GM19455 (cell line): Measurements from ENCODE around the gene PRAF2.

ENCODE experiments used
- ATAC-seq: cut with Tn5 transposase; IDR thresholded peaks from one replicate; pipeline ENCODE4 v1.9.1; 2021; ENCODE audit not compliant: unreplicated experiment

PRAF2 gene

DNA sequence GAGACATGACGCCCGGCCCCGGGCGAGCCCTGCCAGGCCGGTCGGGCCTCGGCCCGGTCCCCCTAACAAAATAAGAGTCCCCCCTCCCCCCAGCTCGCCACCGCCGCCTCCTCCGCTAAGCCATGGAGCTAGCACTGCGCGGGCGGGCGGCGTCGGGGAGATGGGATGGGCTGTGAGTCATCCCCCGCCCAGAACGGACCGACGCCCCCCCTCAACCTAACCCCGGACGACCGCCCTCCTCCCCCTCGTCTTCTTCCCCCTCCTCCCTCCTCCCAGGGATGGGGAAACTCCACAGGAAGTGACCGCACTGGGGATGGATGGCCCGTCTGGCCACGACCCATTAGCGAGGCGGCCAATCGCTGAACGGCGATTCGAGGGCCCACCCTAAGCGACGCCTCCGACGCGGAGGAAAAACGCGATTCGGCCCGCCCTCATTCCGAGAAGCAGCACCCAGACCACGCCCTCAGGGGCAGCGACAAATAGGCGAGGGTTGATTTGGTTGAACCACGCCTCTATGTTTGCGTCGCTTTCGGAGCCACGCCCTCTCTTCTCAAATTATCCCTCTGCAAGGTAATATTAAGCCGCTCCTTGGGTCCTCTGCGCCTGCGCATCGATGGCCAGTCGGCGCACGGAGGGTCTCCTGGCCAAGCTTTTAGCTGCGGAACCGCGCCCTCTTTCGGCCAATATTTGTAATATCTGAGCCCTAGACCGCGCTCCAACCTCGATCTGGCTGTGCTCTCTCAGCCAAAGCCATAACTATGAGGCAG lies 30.4 kb downstream of the PRAF2 start, which contains the start of gene TFE3:
TSS of gene TFE3 (minus strand) at position 138 of the 767 bp plus-strand sequence. CDS start at position 7, 131 bp downstream.
- peak; percentile 91 for ATAC-seq

DNA sequence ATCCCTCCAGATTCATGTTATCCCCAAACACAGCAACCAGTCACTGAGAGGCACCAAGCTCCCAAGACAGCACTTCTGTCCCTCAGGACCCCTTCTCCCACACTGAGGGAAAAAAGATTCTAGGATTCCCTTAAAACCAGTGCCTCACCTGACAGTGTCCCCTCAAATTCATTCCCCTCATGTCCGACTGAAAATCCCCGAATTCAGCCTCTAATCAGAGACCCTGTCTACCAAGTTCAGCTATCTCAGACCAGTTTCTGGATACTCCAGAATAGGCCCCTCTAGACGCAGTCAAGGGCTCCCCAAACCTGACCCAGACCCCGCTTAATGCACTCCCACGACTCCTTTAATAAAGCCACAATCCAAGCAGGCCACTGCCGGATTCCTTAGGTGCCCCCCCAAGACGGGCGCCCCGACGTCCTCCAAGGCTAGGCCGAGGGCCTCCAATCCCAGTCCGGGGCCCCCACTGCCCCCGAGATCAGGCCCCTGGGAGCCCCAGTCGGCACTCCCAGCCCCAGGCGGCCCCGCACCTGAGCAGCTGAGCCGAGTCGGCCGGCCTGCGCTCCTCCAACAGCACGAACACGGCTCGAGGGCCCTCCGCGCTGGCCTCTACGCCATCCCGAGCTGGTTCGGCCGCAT lies 31.1 kb downstream of the PRAF2 start:
- ATAC-seq: no peak

DNA sequence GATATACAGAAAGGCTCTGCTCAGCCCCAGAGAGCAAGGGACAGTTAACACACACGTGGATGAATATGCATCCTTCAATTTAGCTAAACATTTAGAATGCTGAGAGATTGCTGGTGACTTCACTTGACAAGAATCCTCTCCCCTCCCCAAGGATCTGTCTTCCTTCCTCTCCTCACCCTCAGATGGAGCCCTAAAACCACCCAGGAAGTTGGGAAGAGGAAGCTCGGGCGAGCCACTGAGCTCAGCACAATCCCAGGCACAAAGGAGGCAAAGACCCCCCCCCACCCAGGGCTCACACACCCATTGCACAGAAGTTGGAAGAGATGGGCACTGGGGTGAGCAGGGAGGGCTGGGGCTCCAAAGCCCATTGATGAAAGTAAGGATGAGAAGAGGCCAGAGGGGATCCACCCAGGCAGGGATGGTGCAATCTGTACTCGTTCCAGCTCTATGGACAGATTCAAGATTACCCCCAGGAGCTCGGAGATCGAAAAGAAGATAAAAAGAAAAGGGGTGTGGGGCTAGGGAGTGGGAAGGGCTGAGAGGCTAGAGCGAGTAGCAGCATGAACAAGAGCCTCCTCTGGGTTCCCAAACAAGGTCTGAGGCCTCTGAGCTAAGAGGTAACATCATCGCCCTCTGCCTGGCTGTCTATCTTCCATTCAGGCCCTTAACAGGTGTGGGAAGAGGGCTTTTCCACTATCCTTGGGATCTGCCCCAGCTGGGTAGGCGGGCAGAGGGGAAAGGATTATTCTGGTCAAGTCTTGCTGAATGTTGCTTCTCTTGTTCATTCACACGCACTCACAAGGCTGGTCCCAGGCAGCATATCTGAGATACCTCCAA lies 31.8 kb downstream of the PRAF2 start:
- ATAC-seq: no peak

DNA sequence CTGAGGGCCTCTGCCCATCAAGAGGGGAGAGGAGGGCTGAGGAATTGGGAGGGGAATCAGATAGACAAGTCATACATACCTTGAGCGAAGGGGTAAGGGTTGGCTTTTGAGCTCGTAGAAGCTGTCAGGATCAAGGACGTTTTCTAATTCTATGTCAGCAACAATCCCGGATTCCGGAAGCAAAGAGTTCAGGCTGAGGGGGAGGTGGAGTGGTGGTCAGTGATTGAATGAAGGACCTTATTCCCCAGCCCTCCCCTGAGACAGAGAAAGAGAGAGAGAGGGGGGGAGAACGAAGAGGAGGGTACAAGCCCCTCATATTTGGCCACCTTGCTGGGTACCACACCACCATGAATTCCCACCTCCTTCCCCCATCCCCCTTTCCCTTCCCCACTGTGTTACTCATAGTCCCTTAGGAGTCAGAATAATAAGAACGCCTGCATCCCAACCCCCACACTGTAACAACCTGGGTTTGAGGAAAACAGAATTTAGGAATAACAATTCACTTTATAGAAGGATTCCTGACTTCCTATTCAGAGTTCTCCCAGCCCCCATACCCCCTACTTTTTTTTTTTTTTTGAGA lies 33.3 kb downstream of the PRAF2 start:
- ATAC-seq: no peak

DNA sequence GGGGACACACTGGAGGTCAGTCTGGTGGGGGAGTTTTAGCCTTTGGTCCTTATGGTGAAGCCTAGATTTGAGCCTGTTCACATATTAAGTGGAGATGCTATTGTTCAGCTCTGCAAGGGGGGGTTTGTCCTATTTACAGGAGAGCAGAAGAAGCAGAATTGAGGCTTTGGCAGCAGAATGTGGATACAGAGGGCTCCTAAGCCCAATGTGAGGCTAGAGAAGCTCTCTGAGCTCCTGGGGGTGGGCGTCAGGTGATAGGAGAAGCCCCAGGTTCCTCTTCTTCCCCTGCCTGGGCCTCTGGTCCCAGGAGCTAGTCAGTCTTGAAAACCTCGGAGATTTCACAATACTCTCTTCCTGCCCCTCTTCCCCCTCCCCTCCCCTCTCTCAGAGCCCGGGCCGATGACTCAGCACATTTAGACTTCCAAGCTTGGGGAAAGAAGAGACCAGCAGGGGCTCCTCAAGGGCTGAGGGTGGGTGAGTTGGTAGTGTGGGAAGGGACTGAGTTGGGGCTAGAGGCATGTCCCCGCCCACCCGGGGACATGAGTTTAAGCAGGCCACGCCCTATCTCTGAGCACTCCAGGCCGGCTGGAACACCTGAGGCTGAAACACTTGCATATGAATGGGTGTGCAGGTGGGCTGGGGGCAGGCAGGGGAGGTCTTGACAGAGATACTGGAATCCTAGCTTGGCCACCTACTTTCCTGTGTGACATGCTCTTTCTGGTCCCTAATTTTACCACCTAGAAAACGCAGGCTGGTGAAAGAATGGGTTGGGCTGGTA lies 34.0 kb downstream of the PRAF2 start:
- ATAC-seq: no peak

DNA sequence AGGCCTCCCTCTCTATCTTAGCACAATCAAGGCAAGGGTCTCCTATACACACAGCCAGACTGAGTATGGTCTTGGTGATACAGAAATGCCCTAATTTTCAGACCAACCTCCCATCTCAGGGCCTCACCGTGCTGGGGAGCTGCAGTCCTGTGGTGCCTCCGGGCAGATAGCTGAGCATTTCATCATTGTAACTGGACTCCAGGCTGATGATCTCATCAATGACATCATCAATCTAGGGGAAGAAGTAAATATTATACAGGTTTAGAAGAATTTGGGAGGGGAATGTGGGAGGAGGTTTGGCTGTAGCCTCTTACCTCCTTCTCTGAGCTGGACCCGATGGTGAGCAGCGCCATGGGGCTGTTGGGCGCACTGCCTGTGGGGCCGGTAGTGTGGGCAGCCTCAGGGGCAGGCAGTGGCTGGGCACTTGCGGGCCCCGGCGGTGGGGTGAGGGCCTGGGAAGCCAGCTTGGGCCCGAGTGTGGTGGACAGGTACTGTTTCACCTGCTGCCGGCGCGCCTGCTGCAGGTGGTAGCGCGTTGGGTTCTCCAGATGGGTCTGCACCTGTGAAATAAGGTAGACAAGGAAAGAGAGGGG lies 35.8 kb downstream of the PRAF2 start:
- ATAC-seq: no peak

DNA sequence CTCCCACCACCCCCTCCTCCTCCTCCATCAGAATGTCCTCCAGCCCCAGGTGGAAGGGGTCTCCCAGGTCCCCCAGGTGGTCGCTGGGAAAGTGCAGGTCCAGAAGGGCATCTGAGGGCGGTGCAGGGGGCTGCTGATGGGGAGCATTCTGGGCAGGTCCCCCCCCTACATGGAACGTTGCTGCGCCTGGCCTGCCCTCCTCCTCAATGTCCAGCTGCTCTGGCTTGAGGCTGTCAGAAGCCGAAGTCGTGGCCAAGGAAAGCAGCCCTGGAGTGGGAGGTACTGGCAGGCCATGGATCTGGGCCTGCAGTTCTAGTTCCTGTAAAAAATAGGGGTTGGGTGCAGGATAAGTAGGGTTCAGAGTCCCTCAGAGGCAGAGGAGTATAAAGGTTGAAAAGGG lies 43.5 kb downstream of the PRAF2 start:
- no peak for ATAC-seq

DNA sequence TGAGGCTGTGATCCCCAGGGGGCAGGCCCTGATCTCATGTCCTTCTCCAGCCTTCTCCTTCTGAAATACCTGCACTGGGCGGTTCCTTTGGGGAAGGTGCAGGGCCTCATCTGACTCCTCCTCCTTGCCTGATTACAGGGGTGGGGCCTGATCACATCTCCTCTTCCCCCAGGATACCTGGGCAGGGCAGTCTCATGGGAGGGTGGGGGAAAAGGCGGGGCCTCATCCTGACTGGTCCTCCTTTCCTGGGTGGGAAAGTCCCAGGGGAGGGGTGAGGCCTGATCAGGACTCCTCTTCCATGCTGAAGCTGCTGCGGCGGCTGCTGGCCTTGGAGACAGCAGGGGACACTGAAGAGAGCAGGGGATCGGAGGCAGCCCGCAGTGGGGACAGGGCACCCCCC lies 43.9 kb downstream of the PRAF2 start:
- ATAC-seq: no peak
